DND-41 (cell line): Measurements from ENCODE around the gene INMT.

ENCODE experiments used
- ATAC-seq: fragments of 200-7000 bp; cut with Tn5 transposase; 3 replicates; pipeline ENCODE4 v1.9.1; 2021; ENCODE audit warnings: low read depth; ENCODE audit not compliant: insufficient read depth
- DNase-seq: peaks from one replicate; pipeline ENCODE4 v3.0.0-alpha.2; 2020
- H2AFZ ChIP-seq: 2 replicates; pipeline ENCODE4 v1.6.0; 2012; ENCODE audit warnings: low read depth, low read length
- H3K27ac ChIP-seq: 2 replicates; pipeline ENCODE4 v1.5.1; 2012; ENCODE audit warnings: low read length, inconsistent platforms
- H3K27me3 ChIP-seq: fragments of 200-600 bp; sonication (generic); 2 replicates; pipeline ENCODE4 v1.6.0; 2012; ENCODE audit warnings: low read length, mild to moderate bottlenecking, inconsistent platforms; ENCODE audit not compliant: insufficient read depth, poor library complexity
- H3K36me3 ChIP-seq: 2 replicates; pipeline ENCODE4 v1.5.1; 2012; ENCODE audit warnings: low read length, inconsistent platforms; ENCODE audit not compliant: insufficient read depth
- H3K4me1 ChIP-seq: 2 replicates; pipeline ENCODE4 v1.5.1; 2012; ENCODE audit warnings: mild to moderate bottlenecking, low read length; ENCODE audit not compliant: insufficient read depth
- H3K4me2 ChIP-seq: 2 replicates; pipeline ENCODE4 v1.6.0; 2012; ENCODE audit warnings: mild to moderate bottlenecking, moderate library complexity, low read length, inconsistent platforms; ENCODE audit not compliant: insufficient read depth
- H3K4me3 ChIP-seq, 2 experiments: fragments of 200-600 bp in 1 of 2; shearing (Covaris generic) in 1 of 2; 2 replicates each; pipeline ENCODE4 v1.5.1; 2012 to 2016; ENCODE audit warnings: inconsistent platforms in 2 of 2, low read length in 2 of 2, mild to moderate bottlenecking in 2 of 2, low read depth in 1 of 2, moderate library complexity in 1 of 2
- H3K79me2 ChIP-seq: 2 replicates; pipeline ENCODE4 v1.6.0; 2012; ENCODE audit warnings: low read length, inconsistent platforms; ENCODE audit not compliant: insufficient read depth
- H3K9ac ChIP-seq: 2 replicates; pipeline ENCODE4 v1.6.0; 2012; ENCODE audit warnings: low read depth, mild to moderate bottlenecking, inconsistent platforms, low read length, moderate library complexity
- H3K9me3 ChIP-seq: 2 replicates; pipeline ENCODE4 v1.5.1; 2012; ENCODE audit warnings: low read length, moderate library complexity, mild to moderate bottlenecking, inconsistent platforms; ENCODE audit not compliant: insufficient read depth, severe bottlenecking
- H4K20me1 ChIP-seq: 2 replicates; pipeline ENCODE4 v1.6.0; 2012; ENCODE audit warnings: low read length; ENCODE audit not compliant: insufficient read depth
- EZH2 ChIP-seq: IDR thresholded peaks from 3 replicates; pipeline ENCODE4 v1.6.1; 2012; ENCODE audit warnings: borderline replicate concordance, low read depth, mild to moderate bottlenecking, moderate library complexity, low read length, inconsistent platforms; ENCODE audit not compliant: severe bottlenecking
- TF ChIP-seq, protein P1 (sequence below): IDR thresholded peaks from 2 replicates; pipeline ENCODE4 v1.5.1; 2012; ENCODE audit warnings: borderline replicate concordance, low read length, moderate library complexity, mild to moderate bottlenecking; ENCODE audit not compliant: poor library complexity, severe bottlenecking; ENCODE audit errors: extremely low read depth

INMT gene

GRCh38 chr7:30732606-30733005 lies 19.3 kb upstream of the INMT start:
- Histone ChIP-seq H2AFZ (no peak overlapping the region), H3K9ac (no peak overlapping the region), H3K4me3 (no peak overlapping the region), H3K79me2 (no peaks in the 10 kb centered on the region), H3K4me2 (no peak overlapping the region), H3K27me3 (no peaks in the 10 kb centered on the region), H3K36me3 (no peaks in the 10 kb centered on the region), H3K27ac (no peak overlapping the region), H3K9me3 (no peaks in the 10 kb centered on the region), H4K20me1 (no peaks in the 10 kb centered on the region), H3K4me1 (peaks cover 6% of the 10 kb centered on the region)
- TF ChIP-seq, protein P1, sequence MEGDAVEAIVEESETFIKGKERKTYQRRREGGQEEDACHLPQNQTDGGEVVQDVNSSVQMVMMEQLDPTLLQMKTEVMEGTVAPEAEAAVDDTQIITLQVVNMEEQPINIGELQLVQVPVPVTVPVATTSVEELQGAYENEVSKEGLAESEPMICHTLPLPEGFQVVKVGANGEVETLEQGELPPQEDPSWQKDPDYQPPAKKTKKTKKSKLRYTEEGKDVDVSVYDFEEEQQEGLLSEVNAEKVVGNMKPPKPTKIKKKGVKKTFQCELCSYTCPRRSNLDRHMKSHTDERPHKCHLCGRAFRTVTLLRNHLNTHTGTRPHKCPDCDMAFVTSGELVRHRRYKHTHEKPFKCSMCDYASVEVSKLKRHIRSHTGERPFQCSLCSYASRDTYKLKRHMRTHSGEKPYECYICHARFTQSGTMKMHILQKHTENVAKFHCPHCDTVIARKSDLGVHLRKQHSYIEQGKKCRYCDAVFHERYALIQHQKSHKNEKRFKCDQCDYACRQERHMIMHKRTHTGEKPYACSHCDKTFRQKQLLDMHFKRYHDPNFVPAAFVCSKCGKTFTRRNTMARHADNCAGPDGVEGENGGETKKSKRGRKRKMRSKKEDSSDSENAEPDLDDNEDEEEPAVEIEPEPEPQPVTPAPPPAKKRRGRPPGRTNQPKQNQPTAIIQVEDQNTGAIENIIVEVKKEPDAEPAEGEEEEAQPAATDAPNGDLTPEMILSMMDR: no peak
- no peak for TF ChIP-seq EZH2
- ATAC-seq (no peak), DNase-seq (no peak)

DNA sequence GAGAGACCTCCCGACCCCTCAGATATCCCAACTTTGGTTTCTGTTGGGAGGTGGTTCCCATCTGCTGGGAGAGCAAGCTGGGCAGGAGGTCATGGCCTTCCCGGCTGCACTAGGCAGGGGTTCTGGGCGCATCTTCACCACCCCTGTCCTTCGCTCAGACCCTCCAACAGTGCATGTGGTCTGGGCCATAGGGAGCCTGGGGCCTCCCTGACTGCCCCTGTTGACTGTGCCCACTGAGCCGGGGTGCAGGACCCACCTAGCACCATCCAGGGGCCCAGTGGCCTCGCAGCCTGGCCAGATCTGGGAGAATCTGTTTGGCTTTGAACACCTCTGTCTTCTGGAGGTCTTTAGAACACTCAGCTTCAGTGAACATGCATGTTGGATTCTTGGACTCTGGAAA lies 18.7 kb upstream of the INMT start:
- Histone ChIP-seq H3K9me3 (no peaks in the 10 kb centered on the region), H2AFZ (no peak overlapping the region), H3K4me1 (no peaks in the 10 kb centered on the region), H4K20me1 (no peaks in the 10 kb centered on the region), H3K9ac (no peak overlapping the region), H3K4me3 (no peak overlapping the region), H3K36me3 (no peaks in the 10 kb centered on the region), H3K79me2 (no peaks in the 10 kb centered on the region), H3K27me3 (no peaks in the 10 kb centered on the region), H3K4me2 (no peak overlapping the region), H3K27ac (no peak overlapping the region)
- no peak for ATAC-seq
- no peak for TF ChIP-seq EZH2
- TF ChIP-seq, protein P1: no peak
- no peak for DNase-seq

DNA sequence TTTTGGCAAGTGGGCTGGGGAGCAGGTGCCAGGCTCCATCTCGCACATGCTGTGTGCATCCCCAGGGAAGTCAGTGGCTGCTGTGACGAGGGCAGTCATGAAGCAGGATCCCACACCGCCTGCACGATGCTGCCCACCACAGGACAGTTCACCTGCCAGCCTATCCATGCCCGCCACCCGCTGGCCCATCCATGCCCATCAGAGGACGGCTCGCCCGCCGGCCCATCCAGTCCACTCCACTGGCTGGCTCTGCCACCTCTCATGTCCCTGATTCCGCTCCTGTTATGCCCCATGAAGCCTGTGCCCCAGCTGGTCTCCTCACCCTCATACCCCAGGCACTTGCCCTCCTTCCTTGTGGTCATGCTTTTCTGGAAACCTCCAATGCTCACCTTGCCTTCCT lies 18.2 kb upstream of the INMT start:
- ATAC-seq (no peak), DNase-seq (no peak)
- Histone ChIP-seq H3K36me3 (no peaks in the 10 kb centered on the region), H3K9me3 (no peaks in the 10 kb centered on the region), H4K20me1 (no peaks in the 10 kb centered on the region), H3K4me3 (no peak overlapping the region), H2AFZ (no peak overlapping the region), H3K9ac (no peak overlapping the region), H3K4me1 (no peaks in the 10 kb centered on the region), H3K79me2 (no peaks in the 10 kb centered on the region), H3K27ac (no peak overlapping the region), H3K27me3 (no peaks in the 10 kb centered on the region), H3K4me2 (no peak overlapping the region)
- TF ChIP-seq, protein P1: no peak
- TF ChIP-seq EZH2: no peak

GRCh38 chr7:30734497-30734896 lies 17.4 kb upstream of the INMT start:
- no peak overlapping the region for H2AFZ ChIP-seq
- H3K4me3 ChIP-seq: no peak overlapping the region
- no peaks in the 10 kb centered on the region for H3K36me3 ChIP-seq
- DNase-seq (no peak), ATAC-seq (no peak)
- H3K9me3 ChIP-seq: no peaks in the 10 kb centered on the region
- TF ChIP-seq, protein P1: no peak
- no peak for TF ChIP-seq EZH2
- H3K27ac ChIP-seq: no peak overlapping the region
- no peak overlapping the region for H3K9ac ChIP-seq
- no peaks in the 10 kb centered on the region for H3K27me3 ChIP-seq
- H3K4me1 ChIP-seq: no peaks in the 10 kb centered on the region
- no peaks in the 10 kb centered on the region for H3K79me2 ChIP-seq
- H4K20me1 ChIP-seq: no peaks in the 10 kb centered on the region
- H3K4me2 ChIP-seq: no peak overlapping the region
